ENCODE results near the gene CDIPT. TPM values are rescaled to one million over a fixed set of nuclear protein-coding genes. Genes with fewer than 3 reads are reported as not detected.

CDIPT gene
- total RNA-seq, 1 experiment from 2014 or later: 42.7 TPM

DNA sequence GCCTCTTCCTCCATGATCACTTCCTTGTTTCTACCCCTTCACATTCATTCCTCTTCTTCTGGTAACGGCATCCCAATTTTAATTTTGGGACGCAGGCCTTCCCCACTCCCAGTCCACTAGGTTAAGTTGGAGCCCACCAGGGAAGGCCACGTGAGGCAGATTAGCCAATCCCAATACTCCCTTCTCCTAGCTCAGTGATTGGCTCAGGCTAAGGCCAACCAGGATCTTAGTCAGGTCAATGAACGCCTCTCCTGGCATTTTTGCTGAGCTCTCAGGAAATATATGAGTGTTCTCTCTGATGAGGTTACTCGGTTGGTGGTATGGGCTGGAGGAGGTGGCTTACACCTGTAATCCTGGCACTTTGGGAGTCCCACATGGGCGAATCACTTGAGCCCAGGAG, 21.0 kb upstream of the CDIPT start:
- TF ChIP-seq, protein P1, sequence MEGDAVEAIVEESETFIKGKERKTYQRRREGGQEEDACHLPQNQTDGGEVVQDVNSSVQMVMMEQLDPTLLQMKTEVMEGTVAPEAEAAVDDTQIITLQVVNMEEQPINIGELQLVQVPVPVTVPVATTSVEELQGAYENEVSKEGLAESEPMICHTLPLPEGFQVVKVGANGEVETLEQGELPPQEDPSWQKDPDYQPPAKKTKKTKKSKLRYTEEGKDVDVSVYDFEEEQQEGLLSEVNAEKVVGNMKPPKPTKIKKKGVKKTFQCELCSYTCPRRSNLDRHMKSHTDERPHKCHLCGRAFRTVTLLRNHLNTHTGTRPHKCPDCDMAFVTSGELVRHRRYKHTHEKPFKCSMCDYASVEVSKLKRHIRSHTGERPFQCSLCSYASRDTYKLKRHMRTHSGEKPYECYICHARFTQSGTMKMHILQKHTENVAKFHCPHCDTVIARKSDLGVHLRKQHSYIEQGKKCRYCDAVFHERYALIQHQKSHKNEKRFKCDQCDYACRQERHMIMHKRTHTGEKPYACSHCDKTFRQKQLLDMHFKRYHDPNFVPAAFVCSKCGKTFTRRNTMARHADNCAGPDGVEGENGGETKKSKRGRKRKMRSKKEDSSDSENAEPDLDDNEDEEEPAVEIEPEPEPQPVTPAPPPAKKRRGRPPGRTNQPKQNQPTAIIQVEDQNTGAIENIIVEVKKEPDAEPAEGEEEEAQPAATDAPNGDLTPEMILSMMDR (IDR thresholded peaks at IDR 0.05; ENCODE audit: unreplicated experiment): no peak
- Mint-ChIP-seq H3K36me3 (ENCODE audit: insufficient read depth, unreplicated experiment) (no peaks in the 10 kb centered on the region), H3K4me1 (ENCODE audit: insufficient read depth, unreplicated experiment) (no peaks in the 10 kb centered on the region), H3K9me3 (ENCODE audit: unreplicated experiment) (no peaks in the 10 kb centered on the region), H3K27ac (ENCODE audit: low read depth, unreplicated experiment) (no peak overlapping the region), H3K27me3 (ENCODE audit: insufficient read depth, unreplicated experiment) (no peaks in the 10 kb centered on the region), H3K4me3 (ENCODE audit: unreplicated experiment) (no peak overlapping the region)
- intact Hi-C loops (cut with micrococcal nuclease): no loop called here
- DNase-seq (ENCODE audit: unreplicated experiment): no peak
- CTCF ChIA-PET: no interaction called here
- POLR2A ChIA-PET: interaction anchor here (0.7 kb wide), 1 partner anchor 10 kb away, joined by 4 read pairs; no protein-coding TSS in a partner anchor
- BruUV-seq (replicated peaks): no TSS peak

DNA sequence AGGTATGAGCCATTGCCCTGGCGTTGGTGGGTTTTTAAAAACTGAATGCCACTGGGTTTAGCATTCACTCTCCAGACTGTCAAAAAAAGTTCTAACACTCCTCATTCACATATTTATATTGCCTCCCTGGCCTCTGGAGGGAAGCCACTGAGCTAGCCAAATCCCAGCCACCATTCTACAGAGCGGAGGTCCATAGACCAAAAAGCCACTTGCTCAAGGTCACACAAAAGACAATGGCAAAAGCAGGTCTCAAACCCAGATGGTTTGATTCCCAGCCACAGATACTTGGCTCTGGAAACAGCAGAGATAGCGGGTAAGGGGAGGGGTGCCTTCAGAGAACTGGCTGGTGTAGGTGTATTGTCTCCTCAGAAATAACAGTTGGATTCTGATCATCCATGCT, 18.0 kb upstream of the CDIPT start:
- Mint-ChIP-seq H3K4me1 (ENCODE audit: insufficient read depth, unreplicated experiment) (no peaks in the 10 kb centered on the region), H3K4me3 (ENCODE audit: unreplicated experiment) (no peak overlapping the region), H3K27ac (ENCODE audit: low read depth, unreplicated experiment) (no peak overlapping the region), H3K9me3 (ENCODE audit: unreplicated experiment) (no peaks in the 10 kb centered on the region), H3K36me3 (ENCODE audit: insufficient read depth, unreplicated experiment) (peaks cover 7% of the 10 kb centered on the region), H3K27me3 (ENCODE audit: insufficient read depth, unreplicated experiment) (peaks cover 4% of the 10 kb centered on the region)
- BruUV-seq (replicated peaks): no TSS peak
- no peak for DNase-seq (ENCODE audit: unreplicated experiment)
- intact Hi-C loops (cut with micrococcal nuclease): no loop called here
- CTCF ChIA-PET: no interaction called here
- TF ChIP-seq, protein P1 (IDR thresholded peaks at IDR 0.05; ENCODE audit: unreplicated experiment): no peak
- POLR2A ChIA-PET: interaction anchor here (0.8 kb wide), 1 partner anchor 17 kb away, joined by 3 read pairs; no protein-coding TSS in a partner anchor

DNA sequence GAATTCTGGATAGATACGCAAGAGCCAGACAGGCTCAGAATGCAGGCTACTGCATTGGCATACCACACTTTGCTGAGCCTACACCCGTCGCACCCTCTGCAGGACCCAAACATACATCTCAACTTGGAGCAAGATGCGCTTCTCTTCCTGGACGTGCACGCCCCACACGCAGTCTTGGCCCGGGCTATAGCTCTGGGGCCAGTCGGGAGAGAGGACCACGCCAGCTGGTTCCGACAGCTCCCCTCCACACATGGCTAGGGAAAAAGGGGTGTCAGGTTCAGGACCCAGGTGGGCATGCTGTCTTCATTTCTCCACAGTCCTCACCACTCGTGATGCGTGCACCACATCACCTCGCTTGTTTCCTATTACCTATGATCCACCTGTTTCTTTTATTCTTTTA, 15.1 kb upstream of the CDIPT start:
- POLR2A ChIA-PET: no interaction called here
- CTCF ChIA-PET: interaction anchor here (0.5 to 1.0 kb wide), 2 partner anchors 12 to 14 kb away, joined by 3 to 6 read pairs; no protein-coding TSS in a partner anchor
- no peak overlapping the region for H3K4me3 Mint-ChIP-seq (ENCODE audit: unreplicated experiment)
- DNase-seq (ENCODE audit: unreplicated experiment): no peak
- no peaks in the 10 kb centered on the region for H3K4me1 Mint-ChIP-seq (ENCODE audit: insufficient read depth, unreplicated experiment)
- peaks cover 10% of the 10 kb centered on the region for H3K27me3 Mint-ChIP-seq (ENCODE audit: insufficient read depth, unreplicated experiment)
- no peaks in the 10 kb centered on the region for H3K9me3 Mint-ChIP-seq (ENCODE audit: unreplicated experiment)
- TF ChIP-seq, protein P1 (IDR thresholded peaks at IDR 0.05; ENCODE audit: unreplicated experiment): no peak
- no TSS peak for BruUV-seq (replicated peaks)
- H3K27ac Mint-ChIP-seq (ENCODE audit: low read depth, unreplicated experiment): no peak overlapping the region
- intact Hi-C loops (cut with micrococcal nuclease): no loop called here
- peaks cover 7% of the 10 kb centered on the region for H3K36me3 Mint-ChIP-seq (ENCODE audit: insufficient read depth, unreplicated experiment)

DNA sequence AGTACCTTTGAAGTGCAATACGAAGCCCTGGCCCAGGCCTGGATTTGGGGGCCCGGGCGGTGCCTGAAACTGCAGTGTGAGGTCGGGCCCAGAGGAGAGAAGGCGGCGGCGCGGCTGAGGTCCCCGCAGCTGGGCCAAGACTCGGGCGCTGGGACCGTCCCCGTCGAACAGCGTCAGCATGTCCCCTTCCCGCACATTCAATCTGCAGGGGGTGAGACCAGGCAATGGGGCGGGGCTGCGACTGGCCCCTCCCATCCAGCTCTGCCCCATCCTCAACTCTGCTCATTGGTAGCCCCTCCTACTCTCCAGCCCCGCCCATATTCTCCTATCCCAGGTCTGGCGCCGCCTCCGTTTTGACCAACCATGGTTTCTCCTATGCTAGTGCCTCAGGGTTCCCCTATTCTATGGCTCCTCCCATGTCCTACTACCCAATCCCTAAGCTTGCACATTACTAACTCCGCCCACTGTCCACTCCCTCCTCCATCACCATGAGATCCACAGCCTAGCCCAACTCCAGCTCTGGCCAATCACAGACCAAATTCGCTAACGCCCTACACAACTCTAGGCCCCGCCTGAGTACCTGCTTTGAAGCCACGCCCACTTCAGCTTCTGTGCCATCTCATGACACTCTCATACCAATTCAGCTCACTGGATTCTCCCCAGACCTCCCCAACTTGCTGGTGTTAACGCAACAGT, 14.4 kb upstream of the CDIPT start:
- Mint-ChIP-seq H3K4me3 (ENCODE audit: unreplicated experiment) (no peak overlapping the region), H3K36me3 (ENCODE audit: insufficient read depth, unreplicated experiment) (peaks cover 7% of the 10 kb centered on the region), H3K9me3 (ENCODE audit: unreplicated experiment) (no peaks in the 10 kb centered on the region), H3K27me3 (ENCODE audit: insufficient read depth, unreplicated experiment) (peaks cover 10% of the 10 kb centered on the region), H3K4me1 (ENCODE audit: insufficient read depth, unreplicated experiment) (no peaks in the 10 kb centered on the region), H3K27ac (ENCODE audit: low read depth, unreplicated experiment) (no peak overlapping the region)
- TF ChIP-seq, protein P1 (IDR thresholded peaks at IDR 0.05; ENCODE audit: unreplicated experiment): no peak
- no TSS peak for BruUV-seq (replicated peaks)
- DNase-seq (ENCODE audit: unreplicated experiment): peak; percentile 17
- intact Hi-C loops (cut with micrococcal nuclease): no loop called here
- CTCF ChIA-PET: interaction anchor here (0.5 to 1.0 kb wide), 3 partner anchors 11 to 28 kb away, joined by 3 to 6 read pairs (median 3); no protein-coding TSS in a partner anchor
- POLR2A ChIA-PET: no interaction called here
